ENCODE measurements around the gene ARMC10. TPM values are rescaled to one million over a fixed set of nuclear protein-coding genes. Genes with fewer than 3 reads are reported as not detected.

Gene ARMC10
- total RNA-seq: 32.1 and 34.9 TPM in 2 replicates

DNA sequence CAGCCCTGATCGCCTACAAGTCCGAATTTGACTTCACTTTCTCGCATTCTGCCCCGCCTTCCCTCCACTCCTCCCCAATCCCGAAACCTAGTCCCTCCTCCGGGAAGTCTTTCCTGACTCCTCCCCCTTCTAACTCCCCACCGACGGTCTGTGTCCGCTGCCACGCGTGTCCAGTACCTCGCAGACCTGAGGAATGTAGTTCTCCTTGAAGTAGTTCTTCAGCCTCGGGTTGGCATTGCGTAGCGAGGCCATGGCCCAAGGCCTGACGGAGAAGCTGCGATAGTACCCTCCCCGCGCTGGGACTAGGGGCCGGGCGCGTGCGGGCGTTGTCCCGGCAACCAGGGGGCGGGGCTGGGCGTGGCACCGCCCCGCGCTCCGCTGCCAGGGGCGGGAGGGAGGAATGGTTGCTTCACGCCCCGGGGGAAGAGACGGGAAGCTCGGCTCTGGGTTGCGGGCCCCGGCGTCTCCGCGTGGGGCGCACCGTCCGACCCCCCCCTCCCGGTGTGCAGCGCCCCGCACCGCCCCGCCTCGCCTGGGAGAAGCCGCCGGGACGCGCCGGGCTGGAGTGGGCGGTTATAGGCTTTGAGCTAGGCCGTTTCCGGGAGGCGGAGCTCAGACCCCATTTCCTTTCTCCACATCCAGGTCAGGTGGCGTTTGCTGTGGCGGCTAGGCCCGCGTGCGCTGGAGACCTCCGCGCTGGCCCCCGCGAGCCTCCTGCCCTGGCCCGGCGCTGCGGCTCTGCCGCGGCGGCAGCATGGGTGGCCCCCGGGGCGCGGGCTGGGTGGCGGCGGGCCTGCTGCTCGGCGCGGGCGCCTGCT is at the start of gene ARMC10, which contains the start of gene FBXL13:
Gene ARMC10 (plus strand): TSS at position 622 of the 818 bp plus-strand sequence. CDS start 133 bp downstream, at position 755.
Gene FBXL13 (minus strand): TSS at position 278 of the 818 bp plus-strand sequence.

Other genes with a start within 250 kb of the ARMC10 start
- gene LRRC17, start 162.1 kb upstream of the ARMC10 start, total RNA-seq: 229 and 230 TPM in 2 replicates
- gene FBXL13, start 344 bp upstream of the ARMC10 start, total RNA-seq: 1.00 and 4.4 TPM in 2 replicates
- 11.2 and 12.5 TPM in 2 replicates for gene NAPEPLD, start 74.0 kb downstream of the ARMC10 start, total RNA-seq
- gene PMPCB, start 222.3 kb downstream of the ARMC10 start, total RNA-seq: 57.3 and 61.1 TPM in 2 replicates

Data from cardiac ventricle fibroblast (primary cell).